NCI-H345 treated with DMSO at 0.1 percent for 48 hours (cell line): ENCODE results near the gene ROBO1.

Source experiments
- DNase-seq: peaks from one replicate; lab custom pipeline; 2025; ENCODE audit not compliant: unreplicated experiment; lab: John Stamatoyannopoulos, UW

Gene ROBO1

DNA sequence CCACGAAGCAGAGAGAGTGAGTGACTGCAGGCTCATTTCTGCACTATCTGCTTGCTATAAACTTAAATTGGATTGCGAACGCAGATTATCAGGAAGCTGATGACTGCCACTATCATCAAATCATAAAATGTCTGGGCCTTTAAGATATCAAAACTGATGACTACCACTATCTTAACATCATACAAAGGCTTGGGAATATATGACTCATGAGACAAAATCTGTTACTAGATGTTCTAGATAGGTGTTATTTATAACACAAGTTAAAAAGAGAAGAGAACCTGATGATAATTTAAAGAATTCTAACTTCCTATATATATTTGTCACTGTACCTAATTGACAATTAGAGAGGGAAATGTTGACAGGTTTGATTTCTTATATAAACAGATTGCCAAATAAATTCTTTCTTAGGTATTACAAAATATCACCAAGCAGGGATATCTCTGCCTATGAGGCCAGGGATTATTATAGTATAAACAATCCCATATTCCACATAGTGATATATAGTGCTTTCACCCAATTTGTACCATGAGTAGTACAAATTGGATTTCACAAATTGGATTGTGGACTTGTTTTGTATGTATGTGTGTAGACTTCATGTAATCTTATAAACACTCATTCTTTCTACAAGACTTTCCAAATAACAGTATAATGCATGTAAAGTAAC lies 1157.2 kb downstream of the ROBO1 start:
- DNase-seq = no peak

DNA sequence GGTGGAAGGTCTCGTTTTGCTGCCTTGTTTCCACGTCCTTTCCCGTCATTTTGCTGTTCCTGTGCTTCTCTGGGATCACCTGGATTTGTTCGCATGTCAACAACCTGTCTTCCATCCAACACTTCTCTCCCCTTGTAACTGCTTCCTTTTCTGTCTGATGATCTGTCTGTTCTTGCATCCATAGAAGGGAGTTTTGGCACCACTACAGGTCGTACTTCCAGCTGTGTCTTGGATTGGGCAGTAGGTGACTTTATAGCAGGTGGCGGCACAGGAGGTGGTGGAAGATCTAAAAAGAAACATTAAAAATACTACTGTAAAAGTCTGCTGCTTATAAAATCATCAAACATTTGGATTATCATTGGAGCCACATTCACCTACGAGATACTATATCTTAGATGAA lies 1161.0 kb downstream of the ROBO1 start:
- no peak for DNase-seq

DNA sequence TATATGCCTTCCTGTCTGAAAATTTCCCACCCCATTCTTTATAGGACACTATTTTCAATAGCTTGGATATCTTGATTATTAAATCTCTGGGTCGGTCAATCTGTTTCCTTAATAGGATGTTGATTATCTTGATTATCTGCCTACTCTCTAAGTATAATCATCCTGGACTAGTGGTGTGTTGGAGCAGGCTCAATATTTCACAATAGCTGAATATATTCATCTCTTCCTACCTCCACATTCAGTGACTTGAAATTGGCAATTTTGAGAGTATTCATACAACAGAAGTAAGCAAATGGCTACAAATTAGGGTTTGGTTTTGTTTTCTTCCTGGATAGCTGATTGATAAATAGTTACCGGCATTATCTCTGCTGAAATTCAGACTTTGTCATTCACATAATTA lies 1162.6 kb downstream of the ROBO1 start:
- DNase-seq = no peak

DNA sequence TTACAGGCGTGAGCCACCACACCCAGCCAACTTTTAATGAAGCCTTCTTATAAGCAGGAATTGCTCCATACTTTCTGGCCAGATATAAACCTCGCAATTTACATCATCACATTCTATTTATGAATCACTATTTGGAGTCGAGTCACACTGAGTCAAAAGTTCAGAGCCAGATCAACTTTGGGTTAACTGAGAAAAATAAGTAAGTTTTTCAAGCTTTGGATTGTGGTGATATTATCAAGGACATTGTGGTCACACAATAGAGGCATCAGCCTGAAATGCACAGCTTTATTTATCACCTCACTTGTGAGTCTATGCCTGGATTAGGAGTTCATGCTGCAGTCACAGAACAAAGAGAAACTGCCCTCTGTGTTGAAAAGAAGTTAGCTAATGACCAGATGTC lies 1163.5 kb downstream of the ROBO1 start:
- DNase-seq = no peak

DNA sequence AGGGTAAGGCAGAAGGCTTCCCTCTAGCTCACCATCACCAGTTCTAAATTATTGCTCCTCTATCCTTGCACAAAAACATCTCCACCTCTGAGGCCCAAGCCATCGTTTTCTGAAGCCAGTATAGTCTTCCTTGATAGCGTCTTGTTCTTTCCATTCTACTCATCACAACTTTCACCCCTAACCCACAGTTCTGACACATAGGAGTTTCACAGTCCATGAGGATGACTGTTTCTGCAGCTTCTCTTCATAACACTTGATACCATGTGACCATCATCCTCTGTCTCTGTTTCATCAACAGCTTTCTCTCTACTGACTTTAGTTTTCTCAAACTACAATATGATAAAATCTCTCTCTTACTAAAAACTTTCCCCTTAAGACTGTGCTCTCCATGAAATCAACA lies 1166.5 kb downstream of the ROBO1 start:
- no peak for DNase-seq

DNA sequence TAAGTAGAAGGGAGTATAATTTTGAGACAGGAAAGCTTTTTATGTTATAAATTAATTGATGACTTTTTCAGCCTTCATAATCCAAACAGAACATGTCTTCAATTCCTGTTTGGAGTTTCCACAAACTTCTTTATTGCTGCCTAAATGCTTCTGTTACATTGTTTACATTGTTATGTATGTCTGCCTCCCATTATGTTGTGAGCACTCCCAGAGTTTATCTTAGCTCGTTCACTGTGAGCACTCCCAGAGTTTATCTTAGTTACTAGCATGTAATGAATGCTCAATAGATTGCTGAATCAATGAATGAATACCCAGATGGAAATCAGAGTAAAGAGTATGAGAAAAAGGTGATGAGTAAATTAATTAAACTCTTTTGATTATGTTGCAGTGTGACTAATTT lies 1178.0 kb downstream of the ROBO1 start:
- peak; percentile 3 for DNase-seq

DNA sequence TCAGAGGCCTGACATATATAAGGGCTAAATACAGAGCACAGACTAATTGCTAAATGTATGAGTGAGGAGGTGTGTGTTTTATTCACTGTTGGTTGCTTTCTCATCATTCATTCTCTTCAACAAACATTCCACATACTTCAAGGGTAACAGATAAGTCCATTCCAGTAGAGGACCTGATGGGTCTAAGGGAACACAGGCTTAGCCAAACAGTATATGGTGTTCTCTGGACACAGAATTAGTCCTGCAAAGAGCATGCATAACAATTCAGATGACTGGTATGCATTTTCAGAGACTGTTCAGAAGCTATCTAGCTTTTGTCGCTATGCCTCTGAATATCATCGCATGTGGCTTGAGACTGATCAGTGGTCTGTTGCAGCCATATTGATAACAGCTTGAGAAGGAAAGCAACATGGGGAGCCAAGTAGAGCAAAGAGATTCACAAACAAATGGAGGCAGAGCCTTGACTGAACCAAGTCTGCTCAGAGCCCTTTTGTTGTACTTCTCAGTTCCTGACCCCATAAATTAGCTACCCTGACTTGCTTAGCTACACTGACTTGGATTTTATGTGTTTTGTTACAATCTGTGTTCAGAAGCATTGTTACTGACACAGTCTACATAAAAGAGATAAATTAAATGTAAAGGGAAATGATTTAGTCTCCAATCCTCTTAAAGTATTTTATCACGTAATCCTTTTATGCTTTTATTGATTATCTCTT lies 1178.7 kb downstream of the ROBO1 start:
- no peak for DNase-seq

DNA sequence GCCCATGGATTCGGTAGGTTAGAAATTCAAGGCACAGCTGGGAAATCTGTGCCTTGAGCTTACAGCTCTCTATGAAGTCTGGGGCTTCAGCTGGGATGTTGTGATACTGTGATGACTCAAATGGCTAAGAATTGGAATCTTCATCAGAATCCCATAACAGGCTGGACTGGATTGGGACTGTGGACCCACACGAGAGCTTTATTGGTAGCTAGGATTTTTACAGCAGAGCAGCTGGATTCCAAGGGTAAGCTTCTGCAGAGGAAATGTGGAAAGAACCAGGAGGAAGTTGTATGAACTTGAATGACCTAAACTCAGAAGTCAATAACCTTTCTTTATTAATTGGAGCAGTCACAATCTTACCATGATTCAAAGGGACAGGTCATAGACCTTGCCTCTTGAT lies 1187.1 kb downstream of the ROBO1 start:
- DNase-seq = no peak

DNA sequence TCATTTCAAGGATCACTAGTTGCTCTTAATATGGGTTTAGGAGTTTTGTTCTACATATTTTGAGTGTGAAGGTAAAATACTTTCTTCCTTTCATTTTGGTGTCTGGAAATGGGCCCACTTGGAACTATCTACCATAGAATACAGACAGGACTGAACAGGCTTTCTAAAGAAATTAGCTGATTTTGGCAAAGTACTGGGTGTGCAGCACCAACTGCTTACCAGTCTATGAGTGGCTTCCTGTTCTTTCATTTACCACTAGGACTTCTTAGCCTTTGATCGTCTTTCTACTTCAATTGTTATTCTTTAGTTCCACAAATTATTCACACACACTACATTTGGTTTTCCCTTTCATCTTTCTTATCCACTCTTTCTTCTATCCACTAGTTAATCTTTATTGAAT lies 1196.3 kb downstream of the ROBO1 start:
- no peak for DNase-seq

DNA sequence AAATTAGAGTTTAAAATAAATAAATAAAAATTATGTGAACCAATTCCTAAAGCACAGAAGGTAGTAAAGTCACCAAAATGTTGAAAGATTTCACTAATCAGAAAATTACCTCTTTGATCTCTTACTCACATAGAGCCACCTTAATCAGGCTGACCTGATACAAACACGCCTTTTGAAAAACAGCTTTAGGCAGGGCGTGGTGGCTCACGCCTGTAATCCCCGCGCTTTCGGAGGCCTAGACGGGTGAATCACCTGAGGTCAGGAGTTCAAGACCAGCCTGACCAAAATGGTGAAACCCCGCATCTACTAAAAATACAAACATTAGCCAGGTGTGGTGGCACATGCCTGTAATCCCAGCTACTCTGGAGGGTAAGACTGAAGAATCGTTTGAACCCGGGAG lies 1197.3 kb downstream of the ROBO1 start:
- no peak for DNase-seq

DNA sequence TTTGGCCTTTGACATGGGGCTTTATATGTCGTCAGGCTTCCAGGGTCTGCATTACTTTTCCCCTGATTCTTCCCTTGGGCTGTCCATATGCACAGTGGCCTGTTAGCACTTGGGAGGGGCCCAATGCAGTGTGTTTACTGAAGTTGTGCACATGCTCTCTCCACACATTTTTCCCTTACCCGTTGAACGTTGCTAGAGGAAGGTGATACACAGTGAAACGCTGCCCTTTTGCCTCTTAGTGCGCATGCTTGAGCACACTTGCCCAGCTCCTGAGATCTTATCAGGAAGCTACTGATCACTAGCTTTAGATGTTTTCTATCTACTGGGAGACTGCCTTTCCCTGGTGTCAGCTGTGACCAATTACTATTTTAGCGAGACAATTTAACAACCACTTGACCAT lies 1198.0 kb downstream of the ROBO1 start:
- no peak for DNase-seq

DNA sequence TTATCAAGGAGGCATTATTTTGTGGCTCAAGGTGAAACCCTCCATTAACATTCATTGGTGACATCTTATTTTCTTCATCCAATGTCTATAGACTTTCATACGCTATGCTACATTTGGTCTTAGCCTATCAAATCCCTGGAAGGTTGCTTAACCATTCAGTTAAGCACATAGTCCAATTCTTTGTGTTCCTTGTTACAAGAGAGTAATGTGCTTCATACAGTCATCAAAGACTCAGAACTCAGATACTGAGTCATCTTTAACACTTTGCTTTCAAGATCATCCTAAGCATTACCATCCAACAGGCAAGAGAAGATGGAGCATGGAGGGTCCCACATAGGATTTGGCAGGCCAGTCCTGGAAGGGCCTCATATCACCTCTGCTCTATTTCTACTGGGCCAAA lies 1202.1 kb downstream of the ROBO1 start:
- DNase-seq = no peak

DNA sequence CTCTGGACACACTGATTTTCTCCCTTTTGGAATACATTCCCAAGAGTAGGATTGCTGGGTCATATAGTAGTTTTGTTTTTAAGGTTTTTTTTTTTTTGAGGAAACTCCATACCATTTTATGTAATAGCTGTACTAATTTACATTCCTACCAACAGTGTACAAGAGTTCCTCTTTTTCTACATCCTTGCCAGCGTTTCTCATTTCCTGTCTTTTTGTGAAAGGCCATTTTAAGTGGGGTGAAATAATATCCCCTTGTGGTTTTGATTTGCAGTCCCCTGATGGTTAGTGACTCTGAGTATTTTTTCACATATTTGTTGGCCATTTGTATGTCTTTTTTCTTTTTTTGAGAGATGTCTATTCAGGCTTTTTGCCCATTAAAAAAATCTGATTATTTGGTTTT lies 1205.5 kb downstream of the ROBO1 start:
- no peak for DNase-seq
